ENCODE data around the gene AAR2.

DNA sequence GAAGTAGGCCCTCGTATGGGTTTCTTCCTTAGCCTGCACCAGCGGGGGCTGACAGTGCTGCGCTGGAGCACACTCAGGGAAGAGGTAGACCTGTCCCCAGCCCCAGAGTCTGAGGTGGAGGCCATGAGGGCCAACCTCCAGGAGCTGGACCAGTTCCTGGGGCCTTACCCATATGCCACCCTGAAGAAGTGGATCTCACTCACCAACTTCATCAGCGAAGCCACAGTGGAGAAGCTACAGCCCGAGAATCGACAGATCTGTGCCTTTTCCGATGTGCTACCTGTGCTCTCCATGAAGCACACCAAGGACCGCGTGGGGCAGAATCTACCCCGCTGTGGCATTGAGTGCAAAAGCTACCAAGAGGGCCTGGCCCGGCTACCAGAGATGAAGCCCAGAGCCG lies 3.8 kb downstream of the AAR2 start:
- TF ChIP-seq, protein P1, sequence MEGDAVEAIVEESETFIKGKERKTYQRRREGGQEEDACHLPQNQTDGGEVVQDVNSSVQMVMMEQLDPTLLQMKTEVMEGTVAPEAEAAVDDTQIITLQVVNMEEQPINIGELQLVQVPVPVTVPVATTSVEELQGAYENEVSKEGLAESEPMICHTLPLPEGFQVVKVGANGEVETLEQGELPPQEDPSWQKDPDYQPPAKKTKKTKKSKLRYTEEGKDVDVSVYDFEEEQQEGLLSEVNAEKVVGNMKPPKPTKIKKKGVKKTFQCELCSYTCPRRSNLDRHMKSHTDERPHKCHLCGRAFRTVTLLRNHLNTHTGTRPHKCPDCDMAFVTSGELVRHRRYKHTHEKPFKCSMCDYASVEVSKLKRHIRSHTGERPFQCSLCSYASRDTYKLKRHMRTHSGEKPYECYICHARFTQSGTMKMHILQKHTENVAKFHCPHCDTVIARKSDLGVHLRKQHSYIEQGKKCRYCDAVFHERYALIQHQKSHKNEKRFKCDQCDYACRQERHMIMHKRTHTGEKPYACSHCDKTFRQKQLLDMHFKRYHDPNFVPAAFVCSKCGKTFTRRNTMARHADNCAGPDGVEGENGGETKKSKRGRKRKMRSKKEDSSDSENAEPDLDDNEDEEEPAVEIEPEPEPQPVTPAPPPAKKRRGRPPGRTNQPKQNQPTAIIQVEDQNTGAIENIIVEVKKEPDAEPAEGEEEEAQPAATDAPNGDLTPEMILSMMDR (IDR thresholded peaks at IDR 0.05): no peak
- no peak for TF ChIP-seq POLR2AphosphoS5 (IDR thresholded peaks at IDR 0.05; ENCODE audit: insufficient read depth in 1 of 2, low read depth in 1 of 2)
